ENCODE measurements around the gene HABP4.

The HABP4 gene, protein sequence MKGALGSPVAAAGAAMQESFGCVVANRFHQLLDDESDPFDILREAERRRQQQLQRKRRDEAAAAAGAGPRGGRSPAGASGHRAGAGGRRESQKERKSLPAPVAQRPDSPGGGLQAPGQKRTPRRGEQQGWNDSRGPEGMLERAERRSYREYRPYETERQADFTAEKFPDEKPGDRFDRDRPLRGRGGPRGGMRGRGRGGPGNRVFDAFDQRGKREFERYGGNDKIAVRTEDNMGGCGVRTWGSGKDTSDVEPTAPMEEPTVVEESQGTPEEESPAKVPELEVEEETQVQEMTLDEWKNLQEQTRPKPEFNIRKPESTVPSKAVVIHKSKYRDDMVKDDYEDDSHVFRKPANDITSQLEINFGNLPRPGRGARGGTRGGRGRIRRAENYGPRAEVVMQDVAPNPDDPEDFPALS

DNA sequence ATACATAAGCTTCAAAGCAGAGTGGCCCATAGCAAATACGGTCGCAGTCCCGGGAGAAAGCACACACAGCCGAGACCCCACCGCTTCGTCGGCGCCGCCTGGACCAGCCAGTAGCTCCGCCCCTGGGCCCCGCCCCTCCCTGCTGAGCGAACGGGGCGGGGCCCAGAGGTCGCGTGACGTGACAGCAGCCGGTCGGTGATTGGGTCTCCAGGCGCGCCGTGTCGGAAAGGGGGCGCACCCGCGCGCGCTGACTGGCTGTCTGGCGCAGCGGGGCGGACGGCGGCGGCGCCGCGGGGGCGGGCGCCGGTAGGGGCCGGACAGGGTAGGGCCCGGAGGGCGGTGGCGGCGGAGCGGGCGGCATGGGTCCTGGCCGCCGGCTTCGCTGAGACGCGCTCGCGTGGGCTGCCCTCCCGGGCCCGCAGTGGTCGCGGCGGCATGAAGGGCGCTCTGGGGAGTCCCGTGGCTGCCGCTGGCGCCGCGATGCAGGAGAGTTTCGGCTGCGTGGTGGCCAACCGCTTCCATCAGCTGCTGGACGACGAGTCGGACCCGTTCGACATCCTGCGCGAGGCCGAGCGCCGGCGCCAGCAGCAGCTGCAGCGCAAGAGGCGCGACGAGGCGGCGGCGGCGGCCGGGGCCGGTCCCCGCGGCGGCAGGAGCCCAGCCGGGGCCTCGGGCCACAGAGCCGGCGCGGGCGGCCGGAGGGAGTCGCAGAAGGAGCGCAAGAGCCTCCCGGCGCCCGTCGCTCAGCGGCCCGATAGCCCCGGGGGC lies at the start of gene HABP4:
Gene HABP4, plus strand, starts transcription at position 325 of the 768 bp plus-strand sequence. Its CDS starts 111 bp downstream, at position 436.
- POLR2A ChIA-PET, result interaction anchor here (0.8 kb wide), 1 partner anchor 12 kb away, joined by 3 read pairs; no protein-coding TSS in a partner anchor
- CTCF ChIA-PET, result interaction anchor here (0.8 to 2.5 kb wide), 12 partner anchors 9 to 216 kb away, joined by 3 to 10 read pairs (median 4); no protein-coding TSS in a partner anchor
- peak within 1 kb of the TSS; percentile 75 for H3K4me3 ChIP-seq (ENCODE audit: low read depth, low read length)
- no peak for TF ChIP-seq CTCF (IDR thresholded peaks at IDR 0.05; ENCODE audit: insufficient read depth, low read length, missing control alignments)
- no peak for DNase-seq (ENCODE audit: low read depth, low spot score)

GRCh38 chr9:96408409-96409280 lies 41.3 kb upstream of the HABP4 start:
- no peak for TF ChIP-seq CTCF (IDR thresholded peaks at IDR 0.05; ENCODE audit: insufficient read depth, low read length, missing control alignments)
- ChIA-PET POLR2A (no interaction called here), CTCF (interaction anchor here (1.0 kb wide), 1 partner anchor 259 kb away, joined by 3 read pairs; no protein-coding TSS in a partner anchor)
- no peak overlapping the region for H3K4me3 ChIP-seq (ENCODE audit: low read depth, low read length)
- no peak for DNase-seq (ENCODE audit: low read depth, low spot score)

DNA sequence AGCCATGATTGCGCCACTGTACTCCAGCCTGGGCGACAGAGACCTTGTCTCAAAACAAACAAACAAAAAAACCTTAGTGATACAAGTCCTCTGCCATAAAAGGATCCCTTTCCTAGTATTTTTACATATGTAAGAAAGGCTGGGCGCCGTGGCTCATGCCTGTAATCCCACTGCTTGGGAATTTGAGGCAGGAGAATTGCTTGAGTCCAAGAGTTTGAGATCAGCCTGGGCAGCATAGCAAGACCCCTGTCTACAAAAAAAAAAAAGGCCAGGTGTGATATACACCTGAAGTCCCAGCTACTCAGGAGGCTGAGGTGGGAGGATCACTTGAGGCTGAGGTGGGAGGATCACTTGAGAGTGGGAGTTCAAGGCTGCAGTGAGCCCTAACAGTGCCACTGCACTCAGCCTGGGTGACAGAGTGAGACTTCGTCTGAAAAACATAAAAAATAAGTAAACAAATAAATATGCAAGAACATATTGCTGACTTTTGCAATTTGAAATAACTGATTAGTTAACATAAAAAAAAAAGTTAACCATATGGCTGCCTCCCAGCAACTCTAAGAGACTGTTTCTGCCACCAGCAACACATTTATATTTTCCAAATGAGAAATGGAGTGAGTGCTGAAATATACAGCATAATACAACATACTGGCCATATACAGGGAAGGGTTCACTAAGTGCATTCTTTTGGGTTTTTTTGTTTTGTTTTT lies 38.7 kb upstream of the HABP4 start:
- CTCF ChIA-PET, result no interaction called here
- POLR2A ChIA-PET, result no interaction called here
- TF ChIP-seq CTCF (IDR thresholded peaks at IDR 0.05; ENCODE audit: insufficient read depth, low read length, missing control alignments), result no peak
- no peak for DNase-seq (ENCODE audit: low read depth, low spot score)
- H3K4me3 ChIP-seq (ENCODE audit: low read depth, low read length), result no peak overlapping the region

GRCh38 chr9:96412174-96412913 lies 37.6 kb upstream of the HABP4 start:
- ChIA-PET CTCF (interaction anchor here (1.6 kb wide), 1 partner anchor 84 kb away, joined by 6 read pairs; no protein-coding TSS in a partner anchor), POLR2A (no interaction called here)
- TF ChIP-seq CTCF (IDR thresholded peaks at IDR 0.05; ENCODE audit: insufficient read depth, low read length, missing control alignments), result no peak
- DNase-seq (ENCODE audit: low read depth, low spot score), result no peak
- H3K4me3 ChIP-seq (ENCODE audit: low read depth, low read length), result no peak overlapping the region

Measured in AG04449 (cell line).